CD1c-positive myeloid dendritic cell (primary cell): ENCODE results near the gene STYX.
"Not testable (repeated sequence)": the region's sequence is repeated elsewhere in the genome, so short reads cannot be mapped to it uniquely, and the experiment has no call there.

ENCODE experiments used
- DNase-seq: peaks from one replicate; pipeline ENCODE4 v3.0.0-alpha.2; 2016; ENCODE audit errors: extremely low spot score

Gene STYX

DNA sequence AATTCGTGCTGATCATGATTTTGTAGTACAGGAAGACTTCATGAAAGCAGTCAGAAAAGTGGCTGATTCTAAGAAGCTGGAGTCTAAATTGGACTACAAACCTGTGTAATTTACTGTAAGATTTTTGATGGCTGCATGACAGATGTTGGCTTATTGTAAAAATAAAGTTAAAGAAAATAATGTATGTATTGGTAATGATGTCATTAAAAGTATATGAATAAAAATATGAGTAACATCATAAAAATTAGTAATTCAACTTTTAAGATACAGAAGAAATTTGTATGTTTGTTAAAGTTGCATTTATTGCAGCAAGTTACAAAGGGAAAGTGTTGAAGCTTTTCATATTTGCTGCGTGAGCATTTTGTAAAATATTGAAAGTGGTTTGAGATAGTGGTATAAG is 2.5 kb upstream of the STYX start:
- not testable (repeated sequence) for DNase-seq

DNA sequence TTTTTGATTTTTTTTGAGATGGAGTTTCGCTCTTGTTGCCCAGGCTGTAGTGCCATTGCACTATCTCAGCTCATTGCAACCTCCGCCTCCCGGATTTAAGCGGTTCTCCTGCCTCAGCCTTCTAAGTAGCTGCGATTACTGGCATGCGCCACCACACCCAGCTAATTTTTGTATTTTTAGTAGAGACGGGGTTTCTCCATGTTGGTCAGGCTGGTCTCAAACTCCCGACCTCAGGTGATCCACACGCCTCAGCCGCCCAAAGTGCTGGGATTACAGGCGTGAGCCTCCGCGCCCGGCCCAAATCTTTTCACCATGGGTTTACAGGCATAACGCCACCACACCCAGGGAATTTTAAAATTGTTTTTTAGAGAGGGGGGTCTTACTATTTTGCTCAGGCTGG is 931 bp upstream of the STYX start:
- not testable (repeated sequence) for DNase-seq

DNA sequence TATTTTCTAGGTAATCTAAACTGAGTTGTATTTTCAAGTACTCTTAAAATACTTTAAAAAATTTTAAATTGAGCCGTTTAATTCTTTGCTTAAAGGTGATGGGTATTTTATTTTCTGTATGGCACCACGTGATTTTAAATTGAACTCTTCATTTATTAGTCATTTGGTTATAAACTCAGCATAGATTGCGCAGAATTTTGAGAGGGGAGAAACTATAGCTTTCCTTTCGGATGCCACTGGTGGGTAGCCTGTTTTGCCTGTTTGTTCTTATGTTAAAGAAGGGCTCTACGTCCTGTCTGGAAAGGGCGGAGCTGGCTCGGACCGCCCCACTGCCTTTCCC is 411 bp upstream of the STYX start:
- no peak for DNase-seq

DNA sequence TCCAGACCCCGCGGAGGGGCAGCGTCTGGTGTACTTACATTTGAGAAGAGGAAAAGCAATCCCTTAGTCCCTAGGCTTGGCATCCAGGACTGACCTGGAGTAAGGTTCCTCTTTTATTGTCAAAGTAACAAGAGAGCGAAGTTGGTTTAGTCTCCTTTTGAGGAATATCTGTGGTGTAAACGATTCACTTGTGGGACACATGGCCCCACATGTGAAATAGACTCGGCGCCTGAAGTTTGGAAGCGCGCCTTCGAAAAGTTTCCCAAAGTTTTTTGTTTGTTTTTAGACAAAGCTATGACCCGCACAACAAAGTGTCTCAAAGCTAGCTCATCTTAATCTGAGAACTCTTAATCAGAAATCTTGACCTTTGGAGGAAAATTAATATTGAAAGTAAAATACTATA is 744 bp downstream of the STYX start:
- peak; percentile 56 for DNase-seq

DNA sequence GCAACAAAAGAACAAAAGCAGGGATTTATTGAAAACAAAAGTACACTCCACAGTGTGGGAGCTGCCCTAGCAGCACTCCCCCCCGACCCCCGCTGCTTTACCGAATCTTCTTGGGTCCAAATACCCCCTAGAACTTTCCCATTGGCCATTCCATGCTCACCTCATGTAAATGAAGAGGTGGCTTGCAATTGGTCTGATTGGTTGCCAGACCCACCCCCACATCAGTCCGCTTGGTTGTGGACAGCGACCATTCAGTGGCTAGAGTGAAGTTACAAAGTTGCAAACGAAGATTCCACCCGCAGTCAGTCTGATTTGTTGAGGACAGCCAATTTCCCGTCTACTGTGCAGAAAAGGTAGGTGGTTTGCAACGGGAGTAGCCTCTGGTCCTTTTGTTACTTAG is 3.9 kb downstream of the STYX start:
- no peak for DNase-seq

DNA sequence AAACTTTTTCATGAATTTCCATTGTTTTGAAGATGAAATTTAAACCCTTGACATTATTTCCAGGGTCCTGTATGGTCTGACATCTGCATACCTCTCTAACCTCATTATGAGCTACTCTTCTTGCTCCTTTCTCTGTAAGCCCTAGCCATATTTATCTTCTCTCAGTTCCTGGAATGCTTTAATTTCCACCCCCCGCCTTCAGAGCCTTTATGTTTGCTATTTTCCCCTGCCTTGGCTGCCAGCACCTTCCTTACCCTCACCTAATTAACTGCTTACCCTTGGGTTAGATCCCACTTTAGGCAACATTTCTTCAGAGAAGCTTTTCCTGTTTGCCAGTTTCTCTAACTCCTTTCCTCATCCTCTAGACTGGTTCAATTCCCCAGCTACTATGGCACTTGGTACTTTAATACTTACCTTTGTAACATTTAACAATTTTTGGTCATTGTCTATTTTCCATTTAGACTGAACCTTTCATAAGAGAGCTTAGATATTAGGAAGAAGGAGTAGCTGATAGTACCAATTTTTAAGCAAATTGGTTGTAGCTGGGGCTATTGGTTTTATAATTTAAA is 6.0 kb downstream of the STYX start:
- no peak for DNase-seq

DNA sequence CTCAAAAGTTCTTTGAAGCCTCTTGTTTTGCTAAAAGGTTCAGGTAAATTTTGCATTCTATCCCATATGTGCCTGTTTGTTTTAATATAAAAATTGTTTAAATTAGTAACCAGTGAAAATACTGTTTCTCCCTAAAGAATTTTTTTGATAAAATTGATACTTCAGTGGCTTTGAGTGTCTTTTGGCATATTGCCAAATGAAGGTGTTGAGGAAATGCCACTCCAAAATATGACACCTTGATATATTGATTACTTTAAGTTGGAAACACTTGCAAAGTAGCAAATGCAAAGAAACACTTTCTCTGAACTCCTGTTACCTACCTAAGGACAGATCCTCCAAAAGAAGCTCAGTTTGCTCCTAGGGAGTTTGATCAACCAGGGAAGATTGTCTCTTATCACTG is 8.4 kb downstream of the STYX start:
- DNase-seq = no peak

DNA sequence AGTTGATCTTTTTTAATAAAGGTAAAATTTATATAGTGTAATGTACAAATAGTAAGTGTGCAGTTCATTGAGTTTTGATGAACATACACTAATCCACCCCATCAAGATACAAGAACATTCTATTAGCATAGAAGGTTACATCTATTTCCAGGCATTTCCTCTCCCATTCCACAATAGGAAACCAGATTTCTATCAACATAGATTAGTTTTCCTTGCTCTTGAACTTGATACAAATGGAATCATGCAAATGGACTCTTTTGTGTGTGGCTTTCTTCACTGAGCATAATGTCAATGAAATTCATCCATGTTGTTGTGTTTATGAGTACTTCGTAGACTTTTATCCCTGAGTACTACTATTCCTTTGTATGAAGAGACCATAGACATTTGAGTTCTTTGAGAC is 10.8 kb downstream of the STYX start:
- DNase-seq = no peak

DNA sequence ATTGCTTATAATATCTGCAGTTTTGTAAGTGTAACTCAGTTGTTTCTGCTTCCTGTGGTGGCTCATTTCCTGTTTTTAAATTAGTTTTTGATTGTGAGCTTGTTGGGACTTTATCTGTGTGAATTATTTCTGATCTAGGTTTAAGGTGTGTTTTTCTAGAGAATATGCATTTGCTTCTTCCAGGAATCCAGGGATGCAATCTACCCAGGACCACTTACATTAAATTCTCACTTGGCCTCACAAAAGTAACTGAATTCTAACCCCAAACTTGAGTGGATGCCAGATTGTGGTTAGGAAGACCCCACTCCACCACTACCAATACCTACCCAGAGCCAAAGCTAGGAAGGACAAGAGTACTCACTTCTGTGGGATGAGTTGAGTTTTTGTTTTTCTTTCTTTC is 11.9 kb downstream of the STYX start:
- peak; percentile 21 for DNase-seq

DNA sequence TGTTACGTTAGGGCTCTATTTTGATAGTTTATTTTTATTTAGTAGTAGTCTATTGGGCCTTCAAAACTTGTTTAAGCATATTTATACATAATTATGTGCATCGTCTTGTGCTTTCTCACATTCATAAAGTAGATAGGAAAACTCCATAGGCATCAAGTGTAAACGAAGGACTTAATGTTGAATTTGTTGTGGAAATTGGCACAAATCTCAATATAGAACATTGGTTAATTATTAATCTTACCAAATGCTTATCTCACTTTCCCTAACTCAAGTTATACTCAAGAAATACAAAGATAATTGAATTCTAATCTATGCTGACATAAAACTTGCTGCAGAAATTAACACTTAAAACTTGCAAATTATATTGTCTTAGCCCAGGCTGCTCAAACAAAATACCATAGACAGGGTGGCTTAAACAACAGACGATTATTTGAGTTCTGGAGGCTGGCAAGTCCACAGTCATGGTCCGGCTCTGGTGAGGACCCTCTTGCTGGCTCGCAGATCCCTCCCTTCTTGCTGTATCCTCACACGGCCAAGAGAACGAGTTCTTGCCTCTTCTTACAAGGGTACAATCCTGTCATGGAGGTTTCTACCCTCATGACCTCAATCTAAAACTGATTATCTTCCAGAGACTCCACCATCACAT is 18.8 kb downstream of the STYX start:
- no peak for DNase-seq

DNA sequence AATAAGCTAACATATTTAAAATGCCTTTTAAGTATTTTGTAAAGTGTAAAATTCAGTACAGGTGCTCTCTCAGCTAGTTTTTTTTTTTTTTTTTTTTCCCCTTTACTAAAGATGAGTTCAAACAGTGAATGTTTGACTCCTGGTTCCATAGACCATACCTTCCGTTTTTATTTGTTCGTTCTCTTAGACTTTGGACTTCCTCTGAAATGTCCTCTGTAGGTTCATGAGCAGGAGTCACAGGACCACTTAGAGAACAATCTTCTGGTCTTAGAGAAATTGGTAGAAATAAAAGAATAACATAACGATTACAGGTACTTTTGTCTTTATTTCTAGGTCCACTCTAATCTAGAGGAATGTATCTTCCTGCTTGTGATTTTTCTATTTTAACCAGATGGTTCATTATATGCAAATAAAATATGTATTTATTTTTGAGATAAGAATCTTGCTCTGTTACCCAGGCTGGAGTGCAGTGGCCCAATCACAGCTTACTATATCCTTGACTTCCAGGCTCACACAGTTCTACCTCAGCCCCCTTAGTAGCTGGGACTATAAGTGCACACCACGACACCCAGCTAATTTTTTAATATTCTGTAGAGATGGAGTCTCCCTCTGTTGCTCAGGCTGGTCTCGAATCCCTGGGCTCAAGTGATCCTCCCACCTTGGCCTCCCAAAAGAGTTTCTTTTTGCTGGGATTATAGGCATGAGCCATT is 25.8 kb downstream of the STYX start:
- no peak for DNase-seq

DNA sequence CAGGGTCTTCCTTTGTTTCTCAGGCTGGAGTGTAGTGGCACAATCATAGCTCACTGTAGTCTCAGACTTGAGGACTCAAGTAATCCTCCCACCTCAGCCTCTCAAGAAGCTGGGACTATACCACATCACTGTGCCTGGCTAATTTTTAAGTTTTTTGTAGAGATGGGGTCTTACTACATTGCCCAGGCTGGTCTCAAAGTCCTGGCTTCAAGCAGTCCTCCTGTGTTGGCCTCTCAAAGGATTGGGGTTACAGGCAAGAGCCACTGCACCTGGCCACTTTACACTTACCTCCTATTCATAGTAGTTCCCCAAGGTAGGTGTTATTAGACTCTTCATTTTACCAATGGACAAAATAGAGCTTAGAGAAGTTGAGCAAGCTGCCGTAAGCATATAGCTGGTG is 29.2 kb downstream of the STYX start:
- no peak for DNase-seq

DNA sequence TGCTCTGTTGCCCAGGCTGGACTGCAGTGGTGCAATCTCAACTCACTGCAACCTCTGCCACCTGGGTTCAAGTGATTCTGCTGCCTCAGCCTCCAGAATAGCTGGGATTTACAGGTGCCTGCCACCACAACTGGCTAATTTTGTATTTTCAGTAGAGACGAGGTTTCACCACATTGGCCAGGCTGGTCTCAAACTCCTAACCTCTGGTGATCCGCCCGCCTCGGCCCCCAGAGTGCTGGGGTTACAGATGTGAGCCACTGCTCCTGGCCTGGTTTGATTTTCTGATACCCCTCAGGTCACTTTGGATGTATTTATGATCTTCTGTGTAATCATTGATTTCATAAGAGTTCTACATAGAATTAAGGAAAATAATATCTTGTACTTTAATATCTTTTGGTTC is 33.0 kb downstream of the STYX start:
- not testable (repeated sequence) for DNase-seq

DNA sequence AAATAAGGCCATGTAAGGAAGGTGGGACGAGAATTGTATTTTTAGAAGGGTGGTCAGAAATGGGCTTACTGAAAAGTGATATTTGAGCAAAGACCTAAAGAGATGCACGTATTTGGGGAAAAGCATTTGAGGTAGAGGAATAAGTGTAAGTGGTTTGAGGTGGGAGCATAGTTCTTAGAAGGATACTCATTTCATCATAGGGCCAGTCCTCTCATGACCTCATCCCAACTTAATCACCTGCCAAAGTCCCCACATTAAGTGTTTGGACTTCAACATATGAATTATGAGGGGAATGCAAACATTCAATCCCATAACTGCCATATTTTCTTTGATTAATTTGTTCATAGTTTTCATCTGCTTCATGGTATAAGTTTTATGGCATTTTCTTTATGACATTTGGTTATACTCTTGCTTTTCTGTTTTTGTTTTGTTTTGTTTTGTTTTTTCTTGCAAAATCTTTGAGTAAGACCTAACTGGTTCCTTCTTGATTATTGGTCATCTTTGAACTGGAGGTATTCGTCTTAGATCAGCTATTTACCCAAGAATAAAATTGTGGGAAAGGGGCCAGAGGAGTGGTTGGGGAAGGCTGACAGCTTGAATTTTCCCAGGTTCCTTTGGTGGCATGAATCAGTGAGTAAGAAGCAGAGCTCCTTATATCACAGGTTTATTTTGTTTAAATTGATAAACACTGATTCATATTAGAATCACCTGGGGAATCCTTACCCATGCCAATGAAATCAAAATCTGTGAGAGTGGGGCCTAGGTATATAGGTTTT is 37.3 kb downstream of the STYX start:
- no peak for DNase-seq

DNA sequence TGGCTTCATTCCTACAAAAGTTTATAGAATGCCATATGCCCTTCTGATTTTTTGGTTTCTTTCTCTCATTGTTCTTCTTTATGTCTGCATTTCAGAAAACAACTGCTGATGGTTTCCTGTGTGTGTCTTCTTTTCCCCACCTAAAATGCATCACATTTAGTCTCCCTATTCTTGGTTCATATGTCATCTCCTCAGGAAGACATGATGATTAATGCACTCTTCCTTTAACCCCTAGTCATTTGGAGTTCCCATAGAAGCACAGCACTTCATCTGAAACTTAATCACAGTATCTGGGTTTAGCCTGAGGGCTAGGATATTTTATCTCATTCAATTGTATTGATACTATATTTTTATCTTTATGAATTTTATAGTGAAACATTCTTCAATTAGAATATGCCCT is 39.9 kb downstream of the STYX start:
- DNase-seq = no peak

DNA sequence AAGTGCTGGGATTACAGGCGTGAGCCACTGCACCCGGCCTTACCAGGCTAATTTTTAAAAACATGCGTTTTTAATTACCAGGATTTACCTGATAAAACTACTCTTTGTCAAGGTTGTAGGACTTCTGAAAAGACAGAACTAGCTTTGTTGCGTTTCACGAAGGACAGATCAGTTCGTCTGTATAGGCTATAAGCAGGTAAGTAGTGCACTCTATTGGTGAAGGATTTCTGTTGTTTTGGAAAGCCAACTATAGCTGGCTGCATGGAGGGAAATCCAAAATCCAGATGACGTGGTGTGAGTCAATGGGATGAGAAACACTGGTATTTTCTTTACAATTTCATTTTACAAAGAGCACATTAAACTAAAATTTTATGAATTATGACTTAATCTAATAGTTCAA is 46.9 kb downstream of the STYX start:
- no peak for DNase-seq

DNA sequence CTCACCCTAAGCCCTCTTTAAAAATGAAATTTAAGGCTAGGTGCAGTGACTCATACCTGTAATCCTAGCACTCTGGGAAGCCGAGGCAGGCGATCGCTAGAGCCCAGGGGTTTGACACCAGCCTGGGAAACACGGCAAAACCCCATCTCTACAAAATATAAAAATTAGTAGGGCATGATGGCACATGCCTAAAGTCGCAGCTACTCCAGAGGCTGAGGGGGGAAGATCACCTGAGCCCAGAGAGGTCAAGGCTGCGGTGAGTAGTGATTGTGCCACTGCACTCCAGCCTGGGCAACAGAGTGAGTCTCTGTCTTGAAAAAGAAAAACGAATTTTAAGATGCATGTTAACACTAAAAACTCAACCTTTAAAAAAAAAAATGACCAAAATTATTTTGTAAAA is 48.7 kb downstream of the STYX start:
- DNase-seq = no peak

DNA sequence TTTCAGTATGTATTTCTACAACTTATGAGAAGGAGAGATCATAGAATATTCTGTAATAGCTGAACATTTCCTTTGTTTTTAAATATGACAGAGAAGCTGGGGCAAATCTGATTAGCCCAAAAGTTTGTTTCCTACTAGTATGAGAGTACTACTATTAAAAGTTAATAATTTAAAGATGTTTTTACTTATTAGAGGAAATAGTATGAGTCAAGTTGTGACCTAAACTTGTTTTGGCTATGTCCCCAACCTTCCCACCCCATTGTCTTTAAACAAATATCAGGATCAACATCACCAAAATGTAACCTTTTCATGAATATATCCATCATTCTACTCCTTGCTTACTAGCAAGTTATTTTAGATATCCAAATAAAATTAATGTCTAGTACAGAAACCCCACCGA is 50.9 kb downstream of the STYX start:
- no peak for DNase-seq

DNA sequence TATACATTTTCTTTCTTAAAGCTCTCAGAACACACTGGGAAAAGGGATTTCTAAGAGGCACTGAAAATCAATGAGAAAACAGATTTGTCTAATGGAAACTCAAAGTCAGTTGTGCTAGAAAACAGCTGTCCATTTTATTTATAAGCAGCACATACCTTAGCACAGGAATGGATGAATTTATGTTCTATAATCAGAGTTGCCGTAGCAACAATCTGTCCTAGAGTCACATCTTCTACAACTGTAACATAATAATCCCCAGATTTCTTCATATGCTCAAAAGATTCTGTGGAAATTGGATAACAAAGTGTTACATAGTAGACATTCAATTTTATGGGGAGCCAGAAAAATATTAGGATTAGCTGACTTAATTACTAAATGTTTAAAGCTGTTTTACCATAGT is 51.7 kb downstream of the STYX start:
- no peak for DNase-seq

DNA sequence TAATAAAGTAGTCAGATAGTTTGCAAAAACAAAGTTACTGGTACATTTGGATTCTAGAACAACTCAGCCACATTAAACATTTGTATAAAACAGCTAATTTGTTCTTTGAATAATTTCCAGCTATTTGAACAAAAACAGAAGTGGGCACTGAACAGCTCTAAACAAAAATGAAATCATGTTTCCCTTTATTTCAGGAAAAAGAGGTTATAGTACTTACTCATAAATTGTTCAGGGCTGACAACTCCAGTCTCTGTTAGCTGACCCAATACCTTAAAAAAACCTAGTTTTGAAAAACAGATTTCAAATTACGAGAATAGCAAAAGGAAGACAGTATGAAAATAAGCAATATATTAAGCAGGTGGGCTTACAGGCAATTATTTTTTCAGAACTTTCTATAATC is 53.2 kb downstream of the STYX start:
- DNase-seq = peak; percentile 9

DNA sequence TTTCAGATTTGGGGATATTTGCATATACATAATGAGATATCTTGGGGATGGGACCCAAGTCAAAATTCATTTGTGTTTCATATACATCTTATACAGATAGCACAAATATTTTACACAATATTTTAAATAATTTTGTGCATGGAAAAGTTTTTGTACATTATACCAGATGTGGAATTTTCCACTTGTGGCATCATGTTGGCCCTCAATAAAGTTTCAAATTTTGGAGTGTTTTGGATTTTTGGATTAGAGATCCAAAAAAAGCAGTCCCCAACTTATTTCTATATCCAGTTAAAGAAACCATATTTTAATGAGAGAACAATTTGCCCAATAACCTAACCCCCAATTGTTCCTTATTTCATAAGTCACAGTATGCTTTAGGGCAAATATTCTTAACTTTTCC is 56.9 kb downstream of the STYX start:
- no peak for DNase-seq

DNA sequence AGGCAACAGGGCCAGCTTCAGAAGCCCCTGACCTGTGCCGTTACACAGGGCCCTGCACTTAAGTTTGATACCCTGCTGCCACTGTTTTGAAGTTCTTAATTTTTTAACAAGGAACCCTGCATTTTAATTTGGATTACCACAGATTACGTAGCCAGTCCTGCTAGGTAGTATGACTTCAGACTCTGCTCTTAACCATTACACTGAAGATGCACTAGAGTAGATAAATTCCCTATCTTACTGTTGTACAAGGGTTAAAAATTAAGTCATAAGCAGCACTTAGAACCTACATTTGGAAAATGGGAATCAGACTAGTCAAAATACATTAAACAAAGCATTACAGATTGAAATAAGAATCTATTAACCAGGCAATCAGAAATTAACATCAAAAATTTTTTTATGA is 59.2 kb downstream of the STYX start:
- no peak for DNase-seq
